PC-9 (cell line): Measurements from ENCODE around the gene JMJD1C. TPM values are rescaled to one million over a fixed set of nuclear protein-coding genes. Genes with fewer than 3 reads are reported as not detected.

Source experiments
- BruUV-seq: library from RNA; stranded (reverse); fragments of 400-500 nt; replicated peaks from 2 replicates; lab custom pipeline; 2021; lab: Mats Ljungman, UMichigan
- CTCF ChIA-PET: fragments of 300-600 bp; sonication (Branson Sonifier 250); formaldehyde crosslinking; loops from one replicate; lab custom pipeline; 2022; ENCODE audit warnings: antibody characterized with exemption; lab: Charles Lee
- POLR2A ChIA-PET: fragments of 300-600 bp; sonication (Branson Sonifier 250); formaldehyde crosslinking; loops from one replicate; lab custom pipeline; 2022; ENCODE audit warnings: antibody characterized with exemption; ENCODE audit not compliant: unreplicated experiment; lab: Charles Lee
- DNase-seq, 2 experiments: peaks; one replicate each; pipeline versions ENCODE4 v3.0.0 to v3.0.0-alpha.2; 2015 to 2022; ENCODE audit warnings: mixed read lengths in 1 of 2
- H2AFZ ChIP-seq: fragments of 200-600 bp; sonication (generic); 2 replicates; pipeline ENCODE4 v1.8.1; 2017; ENCODE audit warnings: antibody characterized with exemption
- H3F3A ChIP-seq: fragments of 200-600 bp; sonication (generic); 2 replicates; pipeline ENCODE4 v1.8.1; 2017; ENCODE audit warnings: antibody characterized with exemption, mild to moderate bottlenecking, low read depth; ENCODE audit not compliant: insufficient read depth
- H3K27ac ChIP-seq: fragments of 200-600 bp; sonication (generic); 2 replicates; pipeline ENCODE4 v1.6.1; 2016; ENCODE audit warnings: mixed run types
- H3K27me3 ChIP-seq: fragments of 200-600 bp; sonication (generic); 2 replicates; pipeline ENCODE4 v1.6.1; 2016; ENCODE audit warnings: low read depth, mixed run types; ENCODE audit not compliant: insufficient read depth
- H3K36me3 ChIP-seq: fragments of 200-600 bp; sonication (generic); 2 replicates; pipeline ENCODE4 v1.6.1; 2016; ENCODE audit warnings: low read depth, mixed run types
- H3K4me1 ChIP-seq: fragments of 200-600 bp; sonication (generic); replicated peaks from 2 replicates; pipeline ENCODE4 v1.6.1; 2016; ENCODE audit warnings: mixed run types; ENCODE audit not compliant: insufficient read depth
- H3K4me2 ChIP-seq: fragments of 200-600 bp; sonication (generic); 2 replicates; pipeline ENCODE4 v1.6.1; 2017; ENCODE audit warnings: mixed run types
- H3K4me3 ChIP-seq: fragments of 200-600 bp; sonication (generic); 2 replicates; pipeline ENCODE4 v1.6.1; 2016; ENCODE audit warnings: mixed run types
- H3K79me2 ChIP-seq: fragments of 200-600 bp; sonication (generic); 2 replicates; pipeline ENCODE4 v1.6.1; 2017; ENCODE audit warnings: low read depth, mixed run types
- H3K9me2 ChIP-seq: fragments of 200-600 bp; sonication (generic); 2 replicates; pipeline ENCODE4 v1.8.1; 2017; ENCODE audit warnings: mild to moderate bottlenecking; ENCODE audit not compliant: insufficient read depth
- H3K9me3 ChIP-seq: fragments of 200-600 bp; sonication (generic); 2 replicates; pipeline ENCODE4 v1.8.1; 2016; ENCODE audit warnings: low read depth; ENCODE audit not compliant: insufficient read depth
- H4K20me1 ChIP-seq: fragments of 200-600 bp; sonication (generic); 2 replicates; pipeline ENCODE4 v1.8.1; 2017; ENCODE audit not compliant: insufficient read depth
- EZH2 ChIP-seq: fragments of 200-600 bp; sonication (generic); IDR thresholded peaks from 2 replicates; pipeline ENCODE4 v1.8.0; 2017; ENCODE audit warnings: antibody characterized with exemption, low read depth
- intact Hi-C: fragments of 100-400 bp; cut with micrococcal nuclease; formaldehyde crosslinking; loops from one replicate; pipeline ENCODE4 v1.10.0; 2022; ENCODE audit not compliant: unreplicated experiment
- total RNA-seq: library from RNA; stranded (reverse); gene quantifications from 2 replicates; pipeline ENCODE4 v1.2.3, GENCODE V29; 2021
- TF ChIP-seq, protein P1 (sequence below): fragments of 200-600 bp; sonication (generic); conservative IDR thresholded peaks from 2 replicates; pipeline ENCODE4 v1.6.1; 2017; ENCODE audit warnings: mixed run types, antibody characterized with exemption, mild to moderate bottlenecking, moderate library complexity

Gene JMJD1C
- total RNA-seq, 1 experiment from 2014 or later = 78.7 TPM

DNA sequence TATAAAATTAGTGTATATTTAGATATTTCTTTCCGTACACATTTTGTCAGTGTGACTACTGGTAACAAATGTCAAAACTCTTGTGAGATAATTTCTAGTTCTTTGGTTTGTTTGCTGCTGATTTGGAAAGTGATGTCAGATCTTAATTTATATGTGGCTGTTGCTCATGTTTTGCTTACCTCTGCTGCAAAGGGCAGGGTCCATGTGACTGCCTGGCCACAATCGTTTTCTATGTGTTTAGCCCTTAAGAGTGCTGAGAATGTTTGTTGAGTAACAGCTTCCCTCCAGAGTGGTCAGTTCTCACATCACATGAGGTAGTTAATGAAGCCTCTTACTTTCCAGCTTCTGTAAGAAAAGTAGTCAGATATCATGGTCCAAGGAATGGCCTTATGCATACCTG is 328.5 kb downstream of the JMJD1C start:
- 0 out of 2 replicates have a peak, but pooled peaks cover 8% of the 10 kb centered on the region for H3K36me3 ChIP-seq
- H3K79me2 ChIP-seq = peaks cover 89% of the 10 kb centered on the region
- H3K27me3 ChIP-seq = no peaks in the 10 kb centered on the region
- peaks cover 62% of the 10 kb centered on the region for H4K20me1 ChIP-seq
- no peaks in the 10 kb centered on the region; the same call in 1 of the 2 replicates for H3F3A ChIP-seq
- peaks cover 15% of the 10 kb centered on the region; the same call in 1 of the 2 replicates for H3K4me1 ChIP-seq
- no peak overlapping the region for H3K4me2 ChIP-seq
- H3K27ac ChIP-seq = no peak overlapping the region
- no peak overlapping the region for H3K4me3 ChIP-seq
- ChIA-PET POLR2A (interaction anchor here (0.7 to 0.9 kb wide), 2 partner anchors 416 to 868 kb away, joined by 3 read pairs; no protein-coding TSS in a partner anchor), CTCF (no interaction called here)
- no peak for DNase-seq
- BruUV-seq = no TSS peak
- TF ChIP-seq EZH2 = no peak
- TF ChIP-seq, protein P1, sequence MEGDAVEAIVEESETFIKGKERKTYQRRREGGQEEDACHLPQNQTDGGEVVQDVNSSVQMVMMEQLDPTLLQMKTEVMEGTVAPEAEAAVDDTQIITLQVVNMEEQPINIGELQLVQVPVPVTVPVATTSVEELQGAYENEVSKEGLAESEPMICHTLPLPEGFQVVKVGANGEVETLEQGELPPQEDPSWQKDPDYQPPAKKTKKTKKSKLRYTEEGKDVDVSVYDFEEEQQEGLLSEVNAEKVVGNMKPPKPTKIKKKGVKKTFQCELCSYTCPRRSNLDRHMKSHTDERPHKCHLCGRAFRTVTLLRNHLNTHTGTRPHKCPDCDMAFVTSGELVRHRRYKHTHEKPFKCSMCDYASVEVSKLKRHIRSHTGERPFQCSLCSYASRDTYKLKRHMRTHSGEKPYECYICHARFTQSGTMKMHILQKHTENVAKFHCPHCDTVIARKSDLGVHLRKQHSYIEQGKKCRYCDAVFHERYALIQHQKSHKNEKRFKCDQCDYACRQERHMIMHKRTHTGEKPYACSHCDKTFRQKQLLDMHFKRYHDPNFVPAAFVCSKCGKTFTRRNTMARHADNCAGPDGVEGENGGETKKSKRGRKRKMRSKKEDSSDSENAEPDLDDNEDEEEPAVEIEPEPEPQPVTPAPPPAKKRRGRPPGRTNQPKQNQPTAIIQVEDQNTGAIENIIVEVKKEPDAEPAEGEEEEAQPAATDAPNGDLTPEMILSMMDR = no peak
- H3K9me2 ChIP-seq = no peaks in the 10 kb centered on the region
- H2AFZ ChIP-seq = no peak overlapping the region
- intact Hi-C loops = no loop called here
- H3K9me3 ChIP-seq = peaks cover 5% of the 10 kb centered on the region

DNA sequence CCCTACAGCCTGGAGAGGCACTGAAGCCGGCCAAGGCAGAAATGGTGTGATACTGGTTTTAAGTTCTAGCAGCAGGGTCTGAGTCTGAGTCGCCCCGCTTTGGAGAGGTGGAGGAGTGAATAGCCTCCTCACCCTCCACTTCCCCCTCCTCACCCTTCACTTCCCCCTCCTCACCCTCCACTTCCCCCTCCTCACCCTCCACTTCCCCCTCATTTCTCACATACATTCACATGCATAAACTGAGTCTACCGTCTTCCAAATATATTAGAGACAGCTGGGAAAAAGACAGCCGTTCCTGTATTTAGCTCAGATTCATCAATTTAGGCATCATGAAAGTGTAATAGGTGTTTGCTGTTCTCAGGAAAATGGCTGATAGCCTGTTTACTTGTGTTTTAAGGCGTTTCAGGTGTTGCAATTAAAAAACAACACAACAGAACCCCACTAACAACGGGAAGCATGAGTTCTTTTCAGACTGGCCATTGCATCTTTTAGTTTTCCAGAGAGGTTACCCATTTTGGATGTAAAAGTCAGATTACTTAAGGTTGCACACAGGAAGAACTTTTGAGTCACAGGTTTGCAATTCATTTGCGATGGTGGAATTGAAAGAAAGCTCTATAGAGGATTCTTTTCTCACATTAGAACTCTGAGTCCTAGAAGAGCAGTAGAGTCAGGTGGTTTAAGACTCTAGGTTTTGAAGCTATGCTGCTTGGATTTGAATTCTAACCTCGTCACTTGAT is 331.8 kb downstream of the JMJD1C start:
- H3F3A ChIP-seq = no peaks in the 10 kb centered on the region; the same call in 1 of the 2 replicates
- peak overlapping the region; percentile 87 for H3K4me3 ChIP-seq
- peaks cover 15% of the 10 kb centered on the region; the same call in 1 of the 2 replicates for H3K4me1 ChIP-seq
- peak overlapping the region; percentile 84 for H3K4me2 ChIP-seq
- H4K20me1 ChIP-seq = peaks cover 36% of the 10 kb centered on the region
- CTCF ChIA-PET = interaction anchor here (0.6 kb wide), 1 partner anchor 1072 kb away, joined by 4 read pairs; no protein-coding TSS in a partner anchor
- POLR2A ChIA-PET = interaction anchor here (0.7 to 0.9 kb wide), 2 partner anchors 38 to 50 kb away, joined by 3 to 4 read pairs; no protein-coding TSS in a partner anchor
- BruUV-seq = TSS peak; percentile 37
- peaks cover 7% of the 10 kb centered on the region for H3K9me3 ChIP-seq
- TF ChIP-seq, protein P1 = no peak
- TF ChIP-seq EZH2 = no peak
- peaks cover 56% of the 10 kb centered on the region for H3K79me2 ChIP-seq
- peak overlapping the region; percentile 75 for H3K27ac ChIP-seq
- H3K36me3 ChIP-seq = 0 out of 2 replicates have a peak, but pooled peaks cover 8% of the 10 kb centered on the region
- DNase-seq = peak in 1 of 2 experiments; percentile 51
- intact Hi-C loops = loop anchor here (2.0 kb wide), 1 partner anchor 317 kb away; the partner anchor contains the start of gene EGR2
- no peaks in the 10 kb centered on the region for H3K27me3 ChIP-seq
- peak overlapping the region; percentile 93 for H2AFZ ChIP-seq
- H3K9me2 ChIP-seq = no peaks in the 10 kb centered on the region

GRCh38 chr10:63133056-63133820 is 332.5 kb downstream of the JMJD1C start, which contains the start of gene NRBF2:
TSS of gene NRBF2 (plus strand) at chr10:63133328. CDS start at chr10:63133471, 143 bp downstream.
- Histone ChIP-seq H3K79me2 (peaks cover 49% of the 10 kb centered on the region), H4K20me1 (peaks cover 34% of the 10 kb centered on the region), H3K27me3 (no peaks in the 10 kb centered on the region), H2AFZ (peak within 1 kb of the TSS; percentile 93), H3K4me2 (peak within 1 kb of the TSS; percentile 84), H3K9me2 (no peaks in the 10 kb centered on the region), H3K4me1 (peaks cover 15% of the 10 kb centered on the region; the same call in 1 of the 2 replicates), H3K36me3 (0 out of 2 replicates have a peak, but pooled peaks cover 8% of the 10 kb centered on the region), H3K9me3 (peaks cover 7% of the 10 kb centered on the region), H3K27ac (peak within 1 kb of the TSS; percentile 75), H3K4me3 (peak within 1 kb of the TSS; percentile 87), H3F3A (no peaks in the 10 kb centered on the region; the same call in 1 of the 2 replicates)
- ChIA-PET POLR2A (interaction anchor here (0.6 kb wide), 1 partner anchor 679 kb away, joined by 4 read pairs; no protein-coding TSS in a partner anchor), CTCF (no interaction called here)
- intact Hi-C loops = loop anchor here (2.0 kb wide), 1 partner anchor 316 kb away; the partner anchor contains the start of gene EGR2
- DNase-seq = peak; percentile 95 to 98
- BruUV-seq = no TSS peak
- TF ChIP-seq, protein P1 = no peak; the same call in 1 of the 2 replicates
- TF ChIP-seq EZH2 = no peak
